OCI-LY3 (cell line): ENCODE data around the gene NR1D1.

Source experiments
- H2AFZ ChIP-seq: fragments of 200-600, 300-600 bp; shearing (Covaris generic); 2 replicates; pipeline ENCODE4 v1.6.0; 2014; ENCODE audit warnings: antibody characterized with exemption, low read depth, low read length
- H3K27ac ChIP-seq: fragments of 200-600, 300-600 bp; sonication (generic); 2 replicates; pipeline ENCODE4 v1.5.1; 2014; ENCODE audit warnings: mild to moderate bottlenecking, low read length, moderate library complexity, mixed read lengths
- H3K27me3 ChIP-seq: fragments of 200-600, 300-600 bp; sonication (generic); 2 replicates; pipeline ENCODE4 v1.6.1; 2014; ENCODE audit warnings: low read depth, low read length, mixed read lengths
- H3K36me3 ChIP-seq: fragments of 200-600, 300-600 bp; sonication (generic); replicated peaks from 2 replicates; pipeline ENCODE3; 2014; ENCODE audit warnings: low read depth, low read length, mixed read lengths
- H3K4me1 ChIP-seq: fragments of 300-600, 200-600 bp; sonication (generic); 2 replicates; pipeline ENCODE4 v1.6.1; 2014; ENCODE audit warnings: low read length, mixed read lengths
- H3K4me2 ChIP-seq: fragments of 200-600, 300-600 bp; sonication (generic); 2 replicates; pipeline ENCODE4 v1.6.1; 2014; ENCODE audit warnings: low read length, mixed read lengths
- H3K4me3 ChIP-seq: fragments of 300-600, 200-600 bp; sonication (generic); 2 replicates; pipeline ENCODE4 v1.5.1; 2014; ENCODE audit warnings: antibody characterized with exemption, mild to moderate bottlenecking, low read length, moderate library complexity
- H3K79me2 ChIP-seq: fragments of 300-600, 200-600 bp; shearing (Covaris generic); 2 replicates; pipeline ENCODE4 v1.6.1; 2014; ENCODE audit warnings: mild to moderate bottlenecking, low read length, mixed read lengths
- H3K9ac ChIP-seq: fragments of 300-600, 200-600 bp; shearing (Covaris generic); 2 replicates; pipeline ENCODE4 v1.6.0; 2014; ENCODE audit warnings: mild to moderate bottlenecking, low read length, moderate library complexity
- H3K9me3 ChIP-seq: fragments of 200-600, 300-600 bp; shearing (Covaris generic); 2 replicates; pipeline ENCODE4 v1.6.1; 2014; ENCODE audit warnings: low read length, mixed read lengths; ENCODE audit not compliant: insufficient read depth
- H4K20me1 ChIP-seq: fragments of 200-600, 300-600 bp; sonication (generic); 2 replicates; pipeline ENCODE4 v1.6.1; 2016; ENCODE audit warnings: low read length, mixed read lengths; ENCODE audit not compliant: insufficient read depth
- CTCF ChIP-seq: fragments of 200-600, 300-600 bp; sonication (generic); IDR thresholded peaks from 2 replicates; pipeline ENCODE4 v1.5.1; 2014; ENCODE audit warnings: antibody characterized with exemption, low read length, low read depth
- EZH2phosphoT487 ChIP-seq: fragments of 200-600 bp; shearing (Covaris generic); IDR thresholded peaks from 2 replicates; pipeline ENCODE4 v1.6.1; 2018; ENCODE audit warnings: antibody characterized with exemption, mixed run types, low read depth

The NR1D1 gene

DNA sequence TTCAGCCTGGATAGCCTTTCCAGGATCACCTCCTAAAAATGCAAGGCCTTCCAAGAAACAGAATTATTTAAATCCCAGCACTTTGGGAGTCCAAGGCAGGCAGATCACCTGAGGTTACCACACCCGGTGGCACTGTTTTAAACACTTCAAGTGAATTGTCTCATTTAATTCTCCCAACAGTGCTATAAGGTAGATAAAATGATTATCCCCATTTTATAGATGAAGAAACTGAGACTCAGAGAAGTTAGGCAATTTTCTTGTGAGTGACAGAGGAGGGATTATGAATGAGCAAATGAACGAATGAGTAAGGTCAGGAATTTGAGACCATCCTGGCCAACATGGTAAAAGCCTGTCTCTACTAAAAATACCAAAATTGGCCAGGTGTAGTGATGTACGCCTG is 20.8 kb downstream of the NR1D1 start:
- Histone ChIP-seq H3K27me3 (no peaks in the 10 kb centered on the region), H3K4me1 (peaks cover 11% of the 10 kb centered on the region), H3K9me3 (no peaks in the 10 kb centered on the region), H2AFZ (no peak overlapping the region), H3K4me3 (no peak overlapping the region), H4K20me1 (no peaks in the 10 kb centered on the region), H3K27ac (no peak overlapping the region), H3K9ac (no peak overlapping the region), H3K4me2 (no peak overlapping the region), H3K36me3 (no peaks in the 10 kb centered on the region), H3K79me2 (no peaks in the 10 kb centered on the region)
- TF ChIP-seq CTCF = no peak
- no peak for TF ChIP-seq EZH2phosphoT487

- no peak overlapping the region for H3K4me2 ChIP-seq
Measured at GRCh38 chr17:40076591-40076990, 23.8 kb downstream of the NR1D1 start.

DNA sequence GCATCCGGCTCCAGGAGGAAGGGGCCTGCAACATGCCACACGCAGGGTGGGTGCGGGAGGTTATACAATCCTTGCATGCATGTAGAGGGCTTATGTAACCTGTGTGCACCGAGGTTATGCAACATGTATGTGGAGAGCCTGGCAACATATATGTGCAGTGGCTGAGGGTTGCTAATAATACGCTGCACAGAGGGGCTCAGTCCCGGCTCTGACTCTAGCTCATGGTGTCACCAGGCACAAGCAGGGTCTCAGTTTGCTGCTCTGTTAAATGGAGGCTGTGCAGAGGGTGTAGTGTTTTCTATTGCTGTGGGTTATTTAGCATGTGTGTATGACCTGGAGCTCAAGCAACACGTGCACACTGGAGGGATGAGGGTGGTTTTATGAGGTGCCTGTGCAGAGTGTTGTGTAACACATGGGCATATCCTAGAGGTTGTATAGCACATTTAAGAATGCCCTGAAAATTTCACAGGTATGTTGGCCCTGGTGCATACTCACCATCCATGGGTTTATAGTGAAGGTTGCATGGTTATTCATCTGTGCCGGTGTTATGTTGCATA is 24.4 kb downstream of the NR1D1 start:
- Histone ChIP-seq H3K9me3 (no peaks in the 10 kb centered on the region), H3K4me1 (peaks cover 11% of the 10 kb centered on the region), H3K4me2 (no peak overlapping the region), H3K79me2 (no peaks in the 10 kb centered on the region), H2AFZ (no peak overlapping the region), H3K36me3 (no peaks in the 10 kb centered on the region), H3K4me3 (no peak overlapping the region), H3K27me3 (no peaks in the 10 kb centered on the region), H3K27ac (no peak overlapping the region), H4K20me1 (no peaks in the 10 kb centered on the region), H3K9ac (no peak overlapping the region)
- TF ChIP-seq EZH2phosphoT487 = no peak
- TF ChIP-seq CTCF = no peak

More at GRCh38 chr17:40076591-40076990, 23.8 kb downstream of the NR1D1 start:
- Histone ChIP-seq H4K20me1 (no peaks in the 10 kb centered on the region), H3K36me3 (no peaks in the 10 kb centered on the region), H3K4me3 (no peak overlapping the region), H3K9me3 (no peaks in the 10 kb centered on the region), H3K27ac (no peak overlapping the region), H3K4me1 (peaks cover 11% of the 10 kb centered on the region), H3K79me2 (no peaks in the 10 kb centered on the region), H2AFZ (no peak overlapping the region), H3K27me3 (no peaks in the 10 kb centered on the region), H3K9ac (no peak overlapping the region)
- TF ChIP-seq EZH2phosphoT487 = no peak
- no peak for TF ChIP-seq CTCF

DNA sequence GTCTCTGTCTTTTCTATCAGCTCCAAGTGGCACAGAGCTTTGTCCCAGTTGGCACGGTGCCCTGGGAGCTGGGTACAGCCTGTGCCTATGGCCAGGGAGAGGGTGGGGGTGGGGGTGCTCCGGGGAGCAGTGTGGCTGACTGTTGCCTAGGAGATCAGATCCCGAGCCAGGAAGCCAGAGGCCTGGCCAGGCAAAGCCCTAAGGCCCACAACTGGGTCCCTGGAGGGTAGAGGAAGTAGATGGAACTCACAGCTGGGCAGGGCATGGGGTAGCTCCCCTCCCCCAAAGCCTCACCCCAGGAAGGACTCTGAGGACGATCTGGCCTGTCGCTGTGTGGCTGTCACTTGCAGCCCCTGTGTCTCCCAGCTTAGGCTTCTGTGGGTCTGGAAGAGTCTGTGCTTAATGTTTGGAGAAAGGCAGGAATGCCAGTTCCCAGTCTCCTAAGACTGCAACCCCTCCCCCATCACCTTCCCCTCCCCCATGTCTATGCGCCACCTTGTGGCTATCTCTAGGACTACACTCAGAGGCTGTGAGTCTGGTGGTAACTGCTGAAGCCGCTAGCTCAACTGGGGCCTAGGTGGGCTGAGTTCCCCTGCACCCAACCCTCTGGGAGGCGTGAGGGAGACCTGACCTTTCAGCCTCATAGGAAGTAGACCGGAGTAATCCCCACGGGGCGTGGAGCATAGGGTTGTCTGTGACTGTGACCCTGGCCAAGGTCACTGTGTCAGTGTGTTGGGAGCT is 25.0 kb downstream of the NR1D1 start:
- Histone ChIP-seq H3K27ac (no peak overlapping the region), H3K27me3 (no peaks in the 10 kb centered on the region), H3K9me3 (no peaks in the 10 kb centered on the region), H3K4me2 (no peak overlapping the region), H3K79me2 (no peaks in the 10 kb centered on the region), H3K36me3 (no peaks in the 10 kb centered on the region), H3K4me3 (no peak overlapping the region), H4K20me1 (no peaks in the 10 kb centered on the region), H3K9ac (no peak overlapping the region), H2AFZ (no peak overlapping the region), H3K4me1 (peaks cover 13% of the 10 kb centered on the region)
- TF ChIP-seq EZH2phosphoT487 = no peak
- TF ChIP-seq CTCF = peak; percentile 94
